ENCODE data around the gene NARF. TPM values are rescaled to one million over a fixed set of nuclear protein-coding genes. Genes with fewer than 3 reads are reported as not detected.
A peak's percentile ranks its signal among the peaks of the same experiment; 100 is the strongest.

NARF gene
- total RNA-seq, 4 donors from 2014 or later = 25.8 to 79.2 (median 59.9) TPM

DNA sequence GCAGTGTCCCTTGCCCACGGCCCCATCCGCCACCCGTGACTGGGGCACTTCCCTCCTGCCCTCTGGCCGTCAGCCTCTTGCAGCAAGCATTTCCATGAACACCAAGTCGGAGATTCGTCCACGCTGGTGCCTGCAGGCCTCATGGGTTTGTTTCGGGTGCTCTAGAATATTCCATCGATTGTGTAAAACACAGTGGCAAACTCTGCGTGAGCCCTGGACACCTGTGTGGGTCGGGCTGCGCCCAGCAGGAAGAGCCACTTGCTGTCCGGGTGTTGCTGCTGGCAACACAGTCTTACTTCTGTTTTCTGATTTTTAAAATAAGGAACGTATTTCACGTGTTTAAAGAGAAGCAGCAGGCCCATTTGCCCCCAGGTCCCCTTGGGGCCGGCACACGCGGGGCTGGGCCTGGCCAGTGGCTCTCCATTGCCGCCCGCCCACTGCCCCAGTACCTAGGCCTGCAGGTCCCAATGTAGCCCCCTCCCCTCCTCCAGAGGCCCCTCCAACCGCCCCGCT is 18.0 kb upstream of the NARF start:
- Histone ChIP-seq H3K4me1 (peaks cover 0 to 30% (median 8%) of the 10 kb centered on the region in 4 donors), H3K9me3 (no peaks in the 10 kb centered on the region), H3K27ac (peak overlapping the region in 2 of 4 donors; percentile 86), H3K4me3 (peak overlapping the region in 1 of 4 donors; percentile 16), H3K27me3 (no peaks in the 10 kb centered on the region), H3K36me3 (peaks cover 0 to 96% (median 10%) of the 10 kb centered on the region in 3 donors)
- peak in 1 of 2 donors; percentile 12 for TF ChIP-seq EP300 (IDR thresholded peaks at IDR 0.05)
- TF ChIP-seq, protein P1, sequence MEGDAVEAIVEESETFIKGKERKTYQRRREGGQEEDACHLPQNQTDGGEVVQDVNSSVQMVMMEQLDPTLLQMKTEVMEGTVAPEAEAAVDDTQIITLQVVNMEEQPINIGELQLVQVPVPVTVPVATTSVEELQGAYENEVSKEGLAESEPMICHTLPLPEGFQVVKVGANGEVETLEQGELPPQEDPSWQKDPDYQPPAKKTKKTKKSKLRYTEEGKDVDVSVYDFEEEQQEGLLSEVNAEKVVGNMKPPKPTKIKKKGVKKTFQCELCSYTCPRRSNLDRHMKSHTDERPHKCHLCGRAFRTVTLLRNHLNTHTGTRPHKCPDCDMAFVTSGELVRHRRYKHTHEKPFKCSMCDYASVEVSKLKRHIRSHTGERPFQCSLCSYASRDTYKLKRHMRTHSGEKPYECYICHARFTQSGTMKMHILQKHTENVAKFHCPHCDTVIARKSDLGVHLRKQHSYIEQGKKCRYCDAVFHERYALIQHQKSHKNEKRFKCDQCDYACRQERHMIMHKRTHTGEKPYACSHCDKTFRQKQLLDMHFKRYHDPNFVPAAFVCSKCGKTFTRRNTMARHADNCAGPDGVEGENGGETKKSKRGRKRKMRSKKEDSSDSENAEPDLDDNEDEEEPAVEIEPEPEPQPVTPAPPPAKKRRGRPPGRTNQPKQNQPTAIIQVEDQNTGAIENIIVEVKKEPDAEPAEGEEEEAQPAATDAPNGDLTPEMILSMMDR (IDR thresholded peaks at IDR 0.05) = no peak
- TF ChIP-seq POLR2A (IDR thresholded peaks at IDR 0.05) = no peak
- no peak for DNase-seq (ENCODE audit: low spot score in 2 of 2)
- 71 to 72% methylated on average over 22 of the region's 22 CpGs for WGBS, 2 donors

DNA sequence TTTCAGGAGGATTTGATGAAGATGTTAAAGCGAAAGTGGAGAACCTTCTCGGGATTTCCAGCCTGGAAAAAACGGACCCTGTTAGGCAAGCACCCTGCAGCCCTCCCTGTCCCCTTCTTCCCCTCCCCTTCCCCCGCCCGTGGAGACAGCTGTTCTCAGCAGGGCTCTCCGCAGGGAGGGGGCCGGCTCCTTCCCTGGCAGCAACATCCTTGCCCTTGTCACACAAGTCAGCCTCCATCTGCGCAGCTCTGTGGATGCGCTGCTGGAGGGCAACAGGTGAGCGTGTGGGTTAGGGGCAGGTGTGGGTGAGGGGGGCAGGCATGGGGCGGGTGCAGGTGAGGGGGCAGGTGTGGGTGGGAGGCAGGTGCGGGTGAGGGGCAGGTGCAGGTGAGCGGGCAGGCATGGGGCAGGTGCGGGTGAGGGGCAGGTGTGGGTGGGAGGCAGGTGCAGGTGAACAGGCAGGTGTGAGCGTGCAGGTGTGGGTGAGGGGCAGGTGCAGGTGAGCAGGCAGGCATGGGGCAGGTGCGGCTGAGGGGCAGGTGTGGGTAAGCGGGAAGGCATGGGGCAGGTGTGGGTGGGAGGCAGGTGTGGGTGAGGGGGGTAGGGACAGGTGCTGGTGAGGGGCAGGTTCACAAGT is 17.4 kb upstream of the NARF start:
- TF ChIP-seq POLR2A (IDR thresholded peaks at IDR 0.05) (no peak), EP300 (IDR thresholded peaks at IDR 0.05) (no peak)
- TF ChIP-seq, protein P1 (IDR thresholded peaks at IDR 0.05) = no peak
- peaks cover 0 to 95% (median 4%) of the 10 kb centered on the region in 3 donors for H3K36me3 ChIP-seq
- H3K9me3 ChIP-seq = no peaks in the 10 kb centered on the region
- WGBS, 2 donors = 59 to 64% methylated on average over 15 to 17 of the region's 17 CpGs
- peak overlapping the region; percentile 5 to 86 (median 86) for H3K27ac ChIP-seq
- peaks cover 0 to 36% (median 12%) of the 10 kb centered on the region in 4 donors for H3K4me1 ChIP-seq
- peak overlapping the region in 1 of 4 donors; percentile 16 for H3K4me3 ChIP-seq
- DNase-seq (ENCODE audit: low spot score in 2 of 2) = no peak
- no peaks in the 10 kb centered on the region for H3K27me3 ChIP-seq

GRCh38 chr17:82441691-82442487 is 16.7 kb upstream of the NARF start:
- peaks cover 0 to 95% (median 0%) of the 10 kb centered on the region in 3 donors for H3K36me3 ChIP-seq
- DNase-seq (ENCODE audit: low spot score in 2 of 2) = no peak
- no peaks in the 10 kb centered on the region for H3K9me3 ChIP-seq
- whole genome bisulfite sequencing, 2 donors = 82 to 94% methylated on average over 10 to 17 of the region's 27 CpGs
- H3K27me3 ChIP-seq = no peaks in the 10 kb centered on the region
- H3K4me3 ChIP-seq = no peak overlapping the region
- TF ChIP-seq POLR2A (IDR thresholded peaks at IDR 0.05) (no peak), EP300 (IDR thresholded peaks at IDR 0.05) (no peak)
- peak overlapping the region; percentile 52 to 86 (median 86) for H3K27ac ChIP-seq
- peaks cover 0 to 44% (median 12%) of the 10 kb centered on the region in 4 donors for H3K4me1 ChIP-seq

DNA sequence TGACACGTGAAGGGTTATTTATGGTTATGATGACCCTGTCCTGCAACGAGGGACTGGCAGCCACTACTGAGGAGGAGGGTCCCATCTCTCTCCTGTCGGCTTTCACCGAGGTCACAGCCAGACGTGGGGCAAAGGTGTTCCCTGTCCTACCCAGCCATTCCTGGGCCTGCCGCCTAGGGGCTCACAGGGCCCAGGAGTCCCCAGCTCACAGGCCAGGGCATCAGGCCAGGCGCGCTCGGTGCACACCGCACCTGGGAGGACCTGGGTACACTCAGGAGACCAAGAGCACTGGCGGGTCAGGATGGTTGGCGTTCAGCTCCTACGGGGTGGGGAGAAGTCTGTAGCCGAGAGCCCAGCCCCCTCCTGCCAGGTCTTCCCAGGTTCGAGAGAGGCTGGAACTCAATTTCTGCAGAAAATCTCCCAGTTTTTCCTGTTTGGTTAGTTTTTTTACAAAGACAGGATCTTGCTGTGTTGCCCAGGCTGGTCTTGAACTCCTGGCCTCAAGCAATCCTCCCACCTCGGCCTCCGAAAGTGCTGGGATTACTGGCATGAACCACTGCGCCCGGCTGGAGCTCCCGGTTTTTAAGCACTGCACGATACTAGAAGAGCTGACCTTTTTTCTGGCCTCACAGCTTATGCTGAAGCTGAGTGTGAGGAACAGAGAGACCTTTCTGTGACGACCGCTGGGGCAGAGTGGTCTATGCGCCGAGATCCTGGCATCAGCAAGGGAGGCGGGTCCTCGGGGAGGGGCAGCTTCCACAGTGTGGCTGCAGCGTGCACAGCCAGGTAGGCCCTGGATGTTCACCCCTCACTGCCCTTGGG is 15.7 kb upstream of the NARF start:
- peaks cover 0 to 49% (median 12%) of the 10 kb centered on the region in 4 donors for H3K4me1 ChIP-seq
- peaks cover 0 to 92% (median 0%) of the 10 kb centered on the region in 3 donors for H3K36me3 ChIP-seq
- TF ChIP-seq POLR2A (IDR thresholded peaks at IDR 0.05) (no peak), EP300 (IDR thresholded peaks at IDR 0.05) (no peak)
- TF ChIP-seq, protein P1 (IDR thresholded peaks at IDR 0.05) = no peak
- no peaks in the 10 kb centered on the region for H3K27me3 ChIP-seq
- no peak overlapping the region for H3K4me3 ChIP-seq
- H3K9me3 ChIP-seq = no peaks in the 10 kb centered on the region
- 74 to 79% methylated on average over 23 to 27 of the region's 28 CpGs for WGBS, 2 donors
- DNase-seq (ENCODE audit: low spot score in 2 of 2) = no peak
- H3K27ac ChIP-seq = peak overlapping the region; percentile 52 to 86 (median 86)
